ENCODE results near the gene RPS6KC1. TPM values are rescaled to one million over a fixed set of nuclear protein-coding genes. Genes with fewer than 3 reads are reported as not detected.

Gene RPS6KC1
- total and polyA plus RNA-seq, 2 donors (not counting 3 experiments of a cell fraction or from before 2014, with no cell fraction given), result 5.1 to 18.6 TPM

DNA sequence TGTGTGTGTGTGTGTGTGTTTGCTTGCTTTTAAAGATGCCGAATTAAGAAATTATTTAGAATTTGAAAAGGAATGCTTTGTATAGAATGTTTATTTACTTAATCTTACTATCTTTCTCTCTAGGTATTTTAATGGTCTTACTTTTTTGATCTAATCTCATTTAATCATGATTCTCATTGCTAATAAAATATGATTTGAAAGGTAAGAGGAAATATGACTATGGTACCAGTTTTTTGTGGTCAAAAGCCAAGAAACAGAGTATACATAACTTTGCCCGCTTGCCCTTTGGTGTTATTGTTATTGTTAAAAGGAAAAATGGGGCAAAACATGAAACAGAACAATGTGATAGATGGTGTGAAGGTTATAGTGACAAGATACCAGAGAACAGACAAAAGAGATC lies 74.6 kb downstream of the RPS6KC1 start:
- H3K4me3 ChIP-seq (replicated peaks in 1 of 3; ENCODE audit: insufficient read depth in 1 of 3, low read depth in 1 of 3, low read length in 3 of 3), result no peak overlapping the region
- H3K4me1 ChIP-seq (ENCODE audit: control insufficient read depth, extremely low read depth, insufficient read depth, low read length), result peaks cover 31% of the 10 kb centered on the region
- intact Hi-C loops (cut with micrococcal nuclease), result no loop called here
- ChIA-PET CTCF (interaction anchor here (1.0 to 2.2 kb wide), 3 partner anchors 119 to 1206 kb away, joined by 3 to 6 read pairs (median 3); no protein-coding TSS in a partner anchor), POLR2A (no interaction called here)
- H3K36me3 ChIP-seq (ENCODE audit: control insufficient read depth in 2 of 2, extremely low read depth in 1 of 2, insufficient read depth in 2 of 2, low read length in 2 of 2), result no peaks in the 10 kb centered on the region
- no peak overlapping the region for H2AFZ ChIP-seq (ENCODE audit: low read depth, low read length)
- no peaks in the 10 kb centered on the region for H3K9me3 ChIP-seq (replicated peaks; ENCODE audit: control insufficient read depth, insufficient read depth, low read length)
- H3K4me2 ChIP-seq (ENCODE audit: insufficient read depth, low read length), result peak overlapping the region; percentile 18
- DNase-seq (ENCODE audit: low read depth, low spot score), result peak; percentile 50
- H3K9me1 ChIP-seq (replicated peaks; ENCODE audit: control insufficient read depth, extremely low read depth, insufficient read depth, low read length), result no peaks in the 10 kb centered on the region
- no peaks in the 10 kb centered on the region for H3K27me3 ChIP-seq (ENCODE audit: control insufficient read depth in 2 of 2, insufficient read depth in 2 of 2, low read length in 2 of 2)
- no peak for FAIRE-seq
- dilution Hi-C loops (cut with MboI; ENCODE audit: extremely low pct_ligation_motif_present, low sequenced_read_pairs), result no loop called here
- TF ChIP-seq EZH2 (IDR thresholded peaks at IDR 0.05; ENCODE audit: borderline replicate concordance, low read depth, low read length, severe bottlenecking) (no peak), MYC (IDR thresholded peaks at IDR 0.05; ENCODE audit: low read depth, low read length) (no peak), JUN (IDR thresholded peaks at IDR 0.05; ENCODE audit: borderline replicate concordance, insufficient read depth, insufficient read length, low read depth) (no peak)
- no TSS peak for BruUV-seq (replicated peaks)
- H3K27ac ChIP-seq (ENCODE audit: insufficient read depth, low read depth, low read length), result no peak overlapping the region
- H3K79me2 ChIP-seq (ENCODE audit: control insufficient read depth, insufficient read depth, low read length), result no peaks in the 10 kb centered on the region
- no peaks in the 10 kb centered on the region for H4K20me1 ChIP-seq (replicated peaks; ENCODE audit: control insufficient read depth, extremely low read depth, insufficient read depth, low read length)
- H3K9ac ChIP-seq (replicated peaks; ENCODE audit: extremely low read depth, insufficient read depth, low read length), result no peak overlapping the region

DNA sequence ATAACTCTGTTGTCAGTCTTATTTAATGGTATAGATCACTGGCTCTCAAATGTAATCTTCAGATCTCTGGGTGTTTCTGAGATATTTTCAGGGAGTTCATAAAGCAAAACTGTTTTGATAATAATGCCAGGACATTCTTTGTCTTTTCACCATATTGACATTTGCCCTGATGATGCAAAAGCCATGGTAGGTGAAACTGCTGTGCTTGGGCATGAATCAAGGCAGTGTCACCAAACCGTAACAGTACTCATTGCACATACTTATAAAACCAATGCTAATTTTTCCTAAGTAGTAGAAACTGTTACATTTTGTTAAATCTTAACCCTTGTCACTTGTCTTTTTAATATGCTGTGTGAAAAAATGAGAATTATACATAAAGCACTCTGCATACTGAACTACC lies 76.0 kb downstream of the RPS6KC1 start:
- no peak for FAIRE-seq
- intact Hi-C loops (cut with micrococcal nuclease) (no loop called here), dilution Hi-C loops (cut with MboI; ENCODE audit: extremely low pct_ligation_motif_present, low sequenced_read_pairs) (no loop called here)
- BruUV-seq (replicated peaks), result no TSS peak
- ChIA-PET CTCF (no interaction called here), POLR2A (no interaction called here)
- Histone ChIP-seq H3K4me3 (replicated peaks in 1 of 3; ENCODE audit: insufficient read depth in 1 of 3, low read depth in 1 of 3, low read length in 3 of 3) (no peak overlapping the region), H3K27ac (ENCODE audit: insufficient read depth, low read depth, low read length) (no peak overlapping the region), H3K9me3 (replicated peaks; ENCODE audit: control insufficient read depth, insufficient read depth, low read length) (no peaks in the 10 kb centered on the region), H3K9me1 (replicated peaks; ENCODE audit: control insufficient read depth, extremely low read depth, insufficient read depth, low read length) (no peaks in the 10 kb centered on the region), H2AFZ (ENCODE audit: low read depth, low read length) (no peak overlapping the region), H3K9ac (replicated peaks; ENCODE audit: extremely low read depth, insufficient read depth, low read length) (no peak overlapping the region), H3K27me3 (ENCODE audit: control insufficient read depth in 2 of 2, insufficient read depth in 2 of 2, low read length in 2 of 2) (no peaks in the 10 kb centered on the region), H4K20me1 (replicated peaks; ENCODE audit: control insufficient read depth, extremely low read depth, insufficient read depth, low read length) (no peaks in the 10 kb centered on the region), H3K79me2 (ENCODE audit: control insufficient read depth, insufficient read depth, low read length) (no peaks in the 10 kb centered on the region), H3K4me2 (ENCODE audit: insufficient read depth, low read length) (no peak overlapping the region), H3K36me3 (ENCODE audit: control insufficient read depth in 2 of 2, extremely low read depth in 1 of 2, insufficient read depth in 2 of 2, low read length in 2 of 2) (no peaks in the 10 kb centered on the region), H3K4me1 (ENCODE audit: control insufficient read depth, extremely low read depth, insufficient read depth, low read length) (peaks cover 27% of the 10 kb centered on the region)
- TF ChIP-seq, protein P1, sequence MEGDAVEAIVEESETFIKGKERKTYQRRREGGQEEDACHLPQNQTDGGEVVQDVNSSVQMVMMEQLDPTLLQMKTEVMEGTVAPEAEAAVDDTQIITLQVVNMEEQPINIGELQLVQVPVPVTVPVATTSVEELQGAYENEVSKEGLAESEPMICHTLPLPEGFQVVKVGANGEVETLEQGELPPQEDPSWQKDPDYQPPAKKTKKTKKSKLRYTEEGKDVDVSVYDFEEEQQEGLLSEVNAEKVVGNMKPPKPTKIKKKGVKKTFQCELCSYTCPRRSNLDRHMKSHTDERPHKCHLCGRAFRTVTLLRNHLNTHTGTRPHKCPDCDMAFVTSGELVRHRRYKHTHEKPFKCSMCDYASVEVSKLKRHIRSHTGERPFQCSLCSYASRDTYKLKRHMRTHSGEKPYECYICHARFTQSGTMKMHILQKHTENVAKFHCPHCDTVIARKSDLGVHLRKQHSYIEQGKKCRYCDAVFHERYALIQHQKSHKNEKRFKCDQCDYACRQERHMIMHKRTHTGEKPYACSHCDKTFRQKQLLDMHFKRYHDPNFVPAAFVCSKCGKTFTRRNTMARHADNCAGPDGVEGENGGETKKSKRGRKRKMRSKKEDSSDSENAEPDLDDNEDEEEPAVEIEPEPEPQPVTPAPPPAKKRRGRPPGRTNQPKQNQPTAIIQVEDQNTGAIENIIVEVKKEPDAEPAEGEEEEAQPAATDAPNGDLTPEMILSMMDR (IDR thresholded peaks at IDR 0.05; ENCODE audit: extremely low read depth in 1 of 2, insufficient read depth in 1 of 2, low read depth in 1 of 2, low read length in 2 of 2), result no peak
- TF ChIP-seq POLR2A (IDR thresholded peaks at IDR 0.05; ENCODE audit: low read depth, low read length) (no peak), MYC (IDR thresholded peaks at IDR 0.05; ENCODE audit: low read depth, low read length) (no peak), JUN (IDR thresholded peaks at IDR 0.05; ENCODE audit: borderline replicate concordance, insufficient read depth, insufficient read length, low read depth) (no peak), FOS (IDR thresholded peaks at IDR 0.05; ENCODE audit: borderline replicate concordance, insufficient read depth, low read length) (no peak), POLR2AphosphoS5 (IDR thresholded peaks at IDR 0.05; ENCODE audit: insufficient read depth, low read depth, low read length) (no peak)
- TF ChIP-seq, protein P2, sequence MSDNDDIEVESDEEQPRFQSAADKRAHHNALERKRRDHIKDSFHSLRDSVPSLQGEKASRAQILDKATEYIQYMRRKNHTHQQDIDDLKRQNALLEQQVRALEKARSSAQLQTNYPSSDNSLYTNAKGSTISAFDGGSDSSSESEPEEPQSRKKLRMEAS (IDR thresholded peaks at IDR 0.05; ENCODE audit: insufficient read depth, insufficient read length), result no peak
- DNase-seq (ENCODE audit: low read depth, low spot score), result no peak

All from endothelial cell of umbilical vein (primary cell).